OCI-LY3 (cell line): Measurements from ENCODE around the gene RER1.

ENCODE experiments used
- H2AFZ ChIP-seq: fragments of 200-600, 300-600 bp; shearing (Covaris generic); 2 replicates; pipeline ENCODE4 v1.6.0; 2014; ENCODE audit warnings: antibody characterized with exemption, low read depth, low read length
- H3K27ac ChIP-seq: fragments of 200-600, 300-600 bp; sonication (generic); 2 replicates; pipeline ENCODE4 v1.5.1; 2014; ENCODE audit warnings: mild to moderate bottlenecking, low read length, moderate library complexity, mixed read lengths
- H3K27me3 ChIP-seq: fragments of 200-600, 300-600 bp; sonication (generic); 2 replicates; pipeline ENCODE4 v1.6.1; 2014; ENCODE audit warnings: low read depth, low read length, mixed read lengths
- H3K36me3 ChIP-seq: fragments of 200-600, 300-600 bp; sonication (generic); replicated peaks from 2 replicates; pipeline ENCODE3; 2014; ENCODE audit warnings: low read depth, low read length, mixed read lengths
- H3K4me1 ChIP-seq: fragments of 300-600, 200-600 bp; sonication (generic); 2 replicates; pipeline ENCODE4 v1.6.1; 2014; ENCODE audit warnings: low read length, mixed read lengths
- H3K4me2 ChIP-seq: fragments of 200-600, 300-600 bp; sonication (generic); 2 replicates; pipeline ENCODE4 v1.6.1; 2014; ENCODE audit warnings: low read length, mixed read lengths
- H3K4me3 ChIP-seq: fragments of 300-600, 200-600 bp; sonication (generic); 2 replicates; pipeline ENCODE4 v1.5.1; 2014; ENCODE audit warnings: antibody characterized with exemption, mild to moderate bottlenecking, low read length, moderate library complexity
- H3K79me2 ChIP-seq: fragments of 300-600, 200-600 bp; shearing (Covaris generic); 2 replicates; pipeline ENCODE4 v1.6.1; 2014; ENCODE audit warnings: mild to moderate bottlenecking, low read length, mixed read lengths
- H3K9ac ChIP-seq: fragments of 300-600, 200-600 bp; shearing (Covaris generic); 2 replicates; pipeline ENCODE4 v1.6.0; 2014; ENCODE audit warnings: mild to moderate bottlenecking, low read length, moderate library complexity
- H3K9me3 ChIP-seq: fragments of 200-600, 300-600 bp; shearing (Covaris generic); 2 replicates; pipeline ENCODE4 v1.6.1; 2014; ENCODE audit warnings: low read length, mixed read lengths; ENCODE audit not compliant: insufficient read depth
- H4K20me1 ChIP-seq: fragments of 200-600, 300-600 bp; sonication (generic); 2 replicates; pipeline ENCODE4 v1.6.1; 2016; ENCODE audit warnings: low read length, mixed read lengths; ENCODE audit not compliant: insufficient read depth
- CTCF ChIP-seq: fragments of 200-600, 300-600 bp; sonication (generic); IDR thresholded peaks from 2 replicates; pipeline ENCODE4 v1.5.1; 2014; ENCODE audit warnings: antibody characterized with exemption, low read length, low read depth
- EZH2phosphoT487 ChIP-seq: fragments of 200-600 bp; shearing (Covaris generic); IDR thresholded peaks from 2 replicates; pipeline ENCODE4 v1.6.1; 2018; ENCODE audit warnings: antibody characterized with exemption, mixed run types, low read depth

The RER1 gene

GRCh38 chr1:2436876-2437275, 45.2 kb downstream of the RER1 start:
- Histone ChIP-seq H2AFZ (no peak overlapping the region), H3K9ac (no peak overlapping the region), H4K20me1 (no peaks in the 10 kb centered on the region), H3K4me2 (no peak overlapping the region), H3K27ac (no peak overlapping the region), H3K36me3 (no peaks in the 10 kb centered on the region), H3K79me2 (no peaks in the 10 kb centered on the region), H3K4me1 (peaks cover 15% of the 10 kb centered on the region), H3K27me3 (no peaks in the 10 kb centered on the region), H3K4me3 (no peak overlapping the region), H3K9me3 (no peaks in the 10 kb centered on the region)
- no peak for TF ChIP-seq CTCF
- TF ChIP-seq EZH2phosphoT487, result no peak

DNA sequence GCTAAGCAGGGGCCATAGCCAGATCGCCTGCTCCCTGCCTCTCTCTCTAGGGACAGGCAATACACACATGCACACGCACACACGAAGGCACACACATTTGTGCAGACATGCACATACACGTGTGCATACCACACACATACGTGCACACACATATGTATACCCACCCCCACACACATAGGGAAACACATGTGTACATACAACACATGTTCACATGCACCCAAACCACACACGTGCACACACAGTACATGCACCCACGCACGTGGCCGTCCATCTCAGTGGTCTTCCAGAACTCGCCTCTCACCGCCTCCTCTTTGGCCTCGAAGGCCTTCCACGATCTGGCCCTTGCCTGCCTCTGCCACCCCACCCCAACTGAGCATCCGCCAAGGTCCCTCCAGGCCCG, 46.0 kb downstream of the RER1 start:
- Histone ChIP-seq H3K9ac (no peak overlapping the region), H3K4me1 (peaks cover 15% of the 10 kb centered on the region), H3K79me2 (no peaks in the 10 kb centered on the region), H4K20me1 (no peaks in the 10 kb centered on the region), H3K4me3 (no peak overlapping the region), H3K27me3 (no peaks in the 10 kb centered on the region), H3K4me2 (no peak overlapping the region), H2AFZ (no peak overlapping the region), H3K27ac (no peak overlapping the region), H3K36me3 (no peaks in the 10 kb centered on the region), H3K9me3 (no peaks in the 10 kb centered on the region)
- TF ChIP-seq EZH2phosphoT487, result no peak
- TF ChIP-seq CTCF, result no peak

- Histone ChIP-seq H3K27me3 (no peaks in the 10 kb centered on the region), H4K20me1 (no peaks in the 10 kb centered on the region), H3K4me3 (no peak overlapping the region), H3K9me3 (no peaks in the 10 kb centered on the region), H3K4me1 (peaks cover 15% of the 10 kb centered on the region), H3K4me2 (no peak overlapping the region), H3K27ac (no peak overlapping the region), H3K36me3 (no peaks in the 10 kb centered on the region), H3K9ac (no peak overlapping the region), H2AFZ (no peak overlapping the region), H3K79me2 (no peaks in the 10 kb centered on the region)
- TF ChIP-seq EZH2phosphoT487 (no peak), CTCF (no peak)
Measured at GRCh38 chr1:2438038-2438437, 46.4 kb downstream of the RER1 start.

DNA sequence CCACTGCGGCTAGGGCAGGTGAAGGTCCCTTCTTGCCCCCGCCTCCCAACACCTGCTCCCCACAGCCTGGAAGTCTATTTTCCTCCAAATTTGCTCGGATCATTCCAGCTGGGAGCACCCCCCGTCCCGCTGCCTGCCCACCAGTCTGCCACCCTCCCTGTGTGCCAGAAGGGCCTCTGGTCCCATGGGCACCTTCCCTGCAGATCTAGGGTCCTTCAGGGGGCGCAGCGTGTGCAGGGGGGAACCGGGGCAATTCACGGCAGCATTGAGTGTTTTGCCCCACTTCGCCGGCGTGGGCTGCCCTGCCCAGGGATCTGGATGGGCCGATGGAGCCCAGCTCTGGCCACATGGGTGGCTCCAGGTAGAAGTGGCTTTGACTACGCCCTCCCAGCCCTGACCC, 47.0 kb downstream of the RER1 start:
- Histone ChIP-seq H3K27ac (no peak overlapping the region), H3K9me3 (no peaks in the 10 kb centered on the region), H3K36me3 (no peaks in the 10 kb centered on the region), H3K4me3 (no peak overlapping the region), H3K9ac (no peak overlapping the region), H2AFZ (no peak overlapping the region), H3K79me2 (no peaks in the 10 kb centered on the region), H4K20me1 (no peaks in the 10 kb centered on the region), H3K4me1 (peaks cover 15% of the 10 kb centered on the region), H3K4me2 (no peak overlapping the region), H3K27me3 (no peaks in the 10 kb centered on the region)
- TF ChIP-seq EZH2phosphoT487, result no peak
- no peak for TF ChIP-seq CTCF
